Thoracic aorta (tissue), 2 donors: ENCODE results near the gene NUDT17. TPM values are rescaled to one million over a fixed set of nuclear protein-coding genes. Genes with fewer than 3 reads are reported as not detected.
"Not testable (repeated sequence)": the region's sequence is repeated elsewhere in the genome, so short reads cannot be mapped to it uniquely, and the experiment has no call there.

Source experiments
- ATAC-seq: fragments of 150-250 bp; one replicate; pipeline ENCODE4 v1.8.0; 2017; ENCODE audit warnings: low read depth; ENCODE audit not compliant: insufficient number of reproducible peaks, low FRiP score
- DNase-seq: peaks from one replicate; pipeline ENCODE4 v3.0.0-alpha.2; 2020; ENCODE audit warnings: low spot score
- H3K27ac ChIP-seq, 2 donors: fragments of 200-600 bp; sonication (generic); 1 replicate in 1 of 2; 2 replicates in 1 of 2; pipeline ENCODE4 v1.5.1; 2016; ENCODE audit warnings: mild to moderate bottlenecking in 2 of 2, moderate library complexity in 2 of 2
- H3K27me3 ChIP-seq: fragments of 200-600 bp; sonication (generic); replicated peaks from 2 replicates; pipeline ENCODE4 v1.6.0; 2016; ENCODE audit warnings: mild to moderate bottlenecking; ENCODE audit not compliant: insufficient read depth
- H3K36me3 ChIP-seq: fragments of 200-600 bp; sonication (generic); one replicate; pipeline ENCODE4 v1.5.1; 2016
- H3K4me1 ChIP-seq, 2 donors: fragments of 200-600 bp; sonication (generic); 1 replicate in 1 of 2; 2 replicates in 1 of 2; pipeline versions ENCODE4 v1.5.1 to v1.6.0; 2016; ENCODE audit warnings: low read depth in 2 of 2, mild to moderate bottlenecking in 1 of 2; ENCODE audit not compliant: control insufficient read depth in 1 of 2
- H3K4me3 ChIP-seq: fragments of 200-600 bp; sonication (generic); 2 replicates; pipeline ENCODE4 v1.5.1; 2016; ENCODE audit warnings: mild to moderate bottlenecking
- H3K9me3 ChIP-seq: fragments of 200-600 bp; sonication (generic); 2 replicates; pipeline ENCODE4 v1.5.1; 2016
- CTCF ChIP-seq: fragments of 200-600 bp; sonication (generic); IDR thresholded peaks from one replicate; pipeline ENCODE4 v1.5.1; 2019; ENCODE audit warnings: antibody characterized with exemption
- total RNA-seq, 2 donors: library from RNA; depleted of rRNA; stranded (reverse); fragments of >200 nt; gene quantifications; one replicate each; pipeline versions ENCODE4 v1.1.0 to v1.2.3, GENCODE V29; 2016

NUDT17 gene
- total RNA-seq, 2 donors from 2014 or later: 3.6 to 19.1 TPM

DNA sequence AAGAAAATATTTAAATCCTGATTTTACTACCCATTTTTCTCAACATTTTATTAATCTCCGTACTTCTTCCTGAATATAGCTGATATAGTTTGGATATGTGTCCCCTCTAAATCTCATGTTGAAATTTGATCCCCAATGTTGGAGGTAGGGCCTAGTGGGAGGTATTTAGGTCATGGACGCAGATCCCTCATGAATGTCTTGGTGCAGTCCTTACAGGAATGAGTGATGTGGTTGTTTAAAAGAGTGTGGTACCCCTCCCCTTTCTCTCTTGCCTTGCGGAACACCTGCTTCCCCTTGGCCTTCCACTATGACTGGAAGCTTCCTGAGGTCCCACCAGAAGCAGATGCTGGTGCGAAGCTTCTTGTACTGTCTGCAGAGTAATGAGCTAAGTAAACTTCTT is 39.0 kb upstream of the NUDT17 start:
- ATAC-seq (no peak), DNase-seq (no peak)
- Histone ChIP-seq H3K27ac (no peak overlapping the region), H3K4me3 (no peak overlapping the region), H3K27me3 (no peaks in the 10 kb centered on the region), H3K4me1 (peaks cover 22 to 23% of the 10 kb centered on the region in 2 donors), H3K36me3 (no peaks in the 10 kb centered on the region), H3K9me3 (no peaks in the 10 kb centered on the region)
- no peak for TF ChIP-seq CTCF

DNA sequence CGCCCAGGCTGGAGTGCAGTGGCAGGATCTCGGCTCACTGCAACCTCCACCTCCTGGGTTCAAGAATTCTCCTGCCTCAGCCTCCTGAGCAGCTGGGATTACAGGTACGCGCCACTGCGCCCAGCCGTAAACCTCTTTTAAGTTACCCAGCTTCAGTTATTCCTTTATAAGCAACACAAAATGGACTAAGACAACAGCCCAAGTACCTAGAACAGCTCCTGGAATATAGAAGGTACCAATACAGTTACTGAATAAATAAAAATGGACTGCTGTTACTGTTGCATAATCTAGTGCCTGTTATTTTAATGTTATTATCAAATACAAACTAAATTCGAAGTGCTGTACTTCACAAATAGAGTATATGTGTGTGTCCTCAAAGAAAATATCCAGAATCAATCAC is 38.6 kb upstream of the NUDT17 start:
- Histone ChIP-seq H3K27me3 (no peaks in the 10 kb centered on the region), H3K4me1 (peaks cover 22 to 23% of the 10 kb centered on the region in 2 donors), H3K9me3 (no peaks in the 10 kb centered on the region), H3K27ac (no peak overlapping the region), H3K4me3 (no peak overlapping the region), H3K36me3 (no peaks in the 10 kb centered on the region)
- no peak for TF ChIP-seq CTCF
- DNase-seq (no peak), ATAC-seq (no peak)

DNA sequence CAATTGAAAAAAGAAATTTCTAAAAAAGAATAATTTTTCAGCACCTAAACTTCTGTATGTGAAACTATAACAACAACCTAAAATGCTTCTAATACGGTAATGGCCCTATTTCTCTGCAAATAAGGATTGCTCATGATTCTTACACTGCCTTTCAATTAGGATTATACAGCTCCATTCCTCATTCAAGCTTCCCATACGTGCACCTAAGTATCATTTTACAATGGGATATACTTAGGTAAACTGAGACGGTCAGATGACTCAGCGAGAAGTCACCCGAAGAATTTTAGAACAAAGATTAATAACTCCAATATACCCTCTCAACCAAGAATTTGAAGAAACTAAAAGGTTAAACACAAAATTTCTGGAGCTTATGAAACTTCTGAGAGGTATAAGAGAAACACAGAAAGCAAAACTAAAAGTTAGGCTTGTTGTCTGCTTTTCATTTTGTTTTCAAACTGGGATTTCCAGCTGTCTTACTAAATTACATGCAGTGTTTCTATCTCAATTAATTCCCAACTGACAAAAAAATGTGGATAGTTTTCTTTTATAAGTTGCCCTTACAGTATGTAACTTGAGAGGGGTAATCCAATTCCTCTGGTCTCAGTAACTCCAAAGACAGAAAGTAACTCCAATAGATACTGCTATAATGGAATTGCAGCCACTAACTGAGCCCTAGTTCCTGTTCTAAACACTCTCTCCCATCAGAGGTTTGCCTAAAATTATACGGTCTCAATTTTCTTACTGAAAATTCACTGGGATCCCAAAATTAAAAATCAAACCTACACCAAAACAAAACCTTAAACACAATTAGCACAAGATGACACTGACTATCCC is 32.2 kb upstream of the NUDT17 start:
- not testable (repeated sequence) for H3K27me3 ChIP-seq, ATAC-seq, DNase-seq

GRCh38 chr1:145818095-145818494 is 27.3 kb upstream of the NUDT17 start:
- not testable (repeated sequence) for H3K4me1 ChIP-seq, H3K27me3 ChIP-seq, H3K36me3 ChIP-seq, H3K27ac ChIP-seq, H3K9me3 ChIP-seq, ATAC-seq, DNase-seq
- peak overlapping the region; percentile 23 for H3K4me3 ChIP-seq

More for the DNA sequence above, 32.2 kb upstream of the NUDT17 start:
- H3K4me3 ChIP-seq, H3K36me3 ChIP-seq, H3K27ac ChIP-seq, H3K4me1 ChIP-seq, H3K9me3 ChIP-seq: not testable (repeated sequence)

DNA sequence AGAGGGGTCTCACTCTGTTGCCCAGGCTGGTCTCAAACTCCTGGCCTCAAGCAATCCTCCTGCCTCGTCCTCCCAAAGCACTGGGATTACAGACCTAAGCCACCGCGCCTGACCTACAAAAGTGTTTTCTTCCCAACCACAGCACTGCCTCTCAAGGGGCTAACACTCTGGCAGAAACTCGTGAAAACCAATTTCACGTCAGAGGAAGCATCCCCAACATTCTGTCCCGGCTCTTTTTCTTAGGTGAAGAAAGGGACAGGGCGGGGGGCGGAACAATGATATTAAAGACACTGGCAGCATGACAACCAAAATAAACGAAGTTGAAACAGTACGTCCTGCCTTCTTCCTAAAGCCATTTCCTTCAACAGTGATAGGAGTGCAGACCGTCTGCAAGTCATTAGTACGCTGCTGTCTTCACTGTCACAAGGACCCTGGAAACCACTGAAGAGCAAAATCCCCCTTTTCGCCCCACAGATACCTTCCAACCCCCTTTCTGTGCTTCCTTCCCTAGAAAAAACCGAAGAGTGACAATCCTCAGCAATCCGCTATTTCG is 22.6 kb upstream of the NUDT17 start:
- H3K9me3 ChIP-seq, DNase-seq, ATAC-seq, H3K27me3 ChIP-seq, H3K27ac ChIP-seq: not testable (repeated sequence)
- Histone ChIP-seq H3K4me1 (peaks cover 14 to 15% of the 10 kb centered on the region in 2 donors), H3K36me3 (peaks cover 12% of the 10 kb centered on the region), H3K4me3 (peak overlapping the region; percentile 88)

DNA sequence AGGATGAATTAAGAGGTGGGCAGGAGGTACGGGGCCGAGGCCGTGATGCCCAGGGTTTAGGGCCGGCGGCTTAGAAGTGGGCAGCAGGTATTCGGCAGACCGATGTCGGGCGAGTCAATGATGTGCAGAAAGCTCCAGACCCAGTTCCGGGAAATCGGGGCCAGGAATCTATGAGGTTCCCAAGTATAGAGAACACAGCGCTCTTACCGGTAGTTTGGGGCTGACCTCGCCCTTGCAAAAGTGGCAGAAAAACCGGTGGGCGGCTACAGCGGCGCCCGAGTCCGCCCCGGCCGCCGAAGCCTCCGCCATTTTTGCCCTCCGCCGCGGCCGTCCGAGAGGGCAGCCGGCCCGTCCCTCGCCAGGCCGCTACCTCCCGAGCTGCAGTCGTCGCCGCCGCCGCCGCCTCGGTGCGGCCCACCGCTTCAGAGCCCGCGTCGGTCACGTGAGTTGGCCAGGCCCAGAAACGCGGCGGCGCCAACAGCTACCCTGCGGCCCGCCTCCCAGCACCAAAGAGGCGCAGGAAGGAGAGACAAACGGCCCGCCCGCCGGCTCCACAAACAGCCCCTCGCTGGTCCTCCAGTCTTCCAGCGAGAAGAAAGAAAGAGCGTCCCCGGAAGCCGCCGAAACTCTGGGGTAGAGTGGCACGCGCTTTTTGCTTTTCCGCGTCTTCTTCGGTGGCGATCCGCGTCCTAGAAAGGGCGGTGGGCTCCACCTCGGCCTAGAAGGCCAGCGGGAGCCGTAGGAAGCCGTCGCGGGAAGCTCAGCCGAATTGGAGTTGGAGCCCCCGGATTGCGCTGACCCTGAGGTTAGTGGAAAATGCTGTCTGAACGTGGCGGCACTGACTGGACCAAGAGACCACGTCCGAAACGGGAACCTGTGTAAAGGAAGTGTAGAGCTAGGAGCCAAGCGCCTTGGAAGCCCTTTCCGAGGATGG is 21.6 kb upstream of the NUDT17 start, which contains the start of the genes POLR3C and RNF115:
POLR3C (plus strand) TSS at position 636 of the 934 bp plus-strand sequence. CDS start 1,577 bp downstream, outside the sequence.
RNF115 (minus strand) TSS at position 531 of the 934 bp plus-strand sequence; CDS start at position 309, 222 bp downstream.
- peaks cover 22% of the 10 kb centered on the region for H3K36me3 ChIP-seq
- peak within 1 kb of the TSS; percentile 88 for H3K4me3 ChIP-seq
- DNase-seq (peak; percentile 57), ATAC-seq (peak; percentile 72)
- H3K27me3 ChIP-seq: no peaks in the 10 kb centered on the region
- TF ChIP-seq CTCF: no peak
- peak within 1 kb of the TSS; percentile 82 to 89 for H3K27ac ChIP-seq
- H3K4me1 ChIP-seq: peaks cover 14 to 15% of the 10 kb centered on the region in 2 donors
- H3K9me3 ChIP-seq: no peaks in the 10 kb centered on the region
